H1 (cell line): ENCODE data around the gene RMND5B. TPM values are rescaled to one million over a fixed set of nuclear protein-coding genes. Genes with fewer than 3 reads are reported as not detected.
A peak's percentile ranks its signal among the peaks of the same experiment; 100 is the strongest.

ENCODE experiments used
- CTCF ChIA-PET: fragments of 300-600 bp; sonication (Branson Sonifier 250); formaldehyde crosslinking; loops from one replicate; lab custom pipeline; 2021; ENCODE audit not compliant: partially characterized antibody; lab: Charles Lee
- POLR2A ChIA-PET: fragments of 300-600 bp; sonication (Branson Sonifier 250); formaldehyde crosslinking; loops from one replicate; lab custom pipeline; 2021; ENCODE audit warnings: inconsistent platforms; ENCODE audit not compliant: partially characterized antibody; lab: Charles Lee
- DNase-seq, 2 experiments: peaks; one replicate each; pipeline versions ENCODE4 v3.0.0 to v3.0.0-alpha.2; 2010 to 2022; ENCODE audit warnings: low spot score in 2 of 2, low read depth in 1 of 2, mixed read lengths in 1 of 2
- FAIRE-seq: peaks from 2 replicates; lab custom pipeline; 2011; peaks lifted over from hg19 to GRCh38; lab: Jason Lieb, UNC
- H2AFZ ChIP-seq: 2 replicates; pipeline ENCODE4 v1.8.1; 2012; ENCODE audit warnings: low read length, inconsistent platforms
- H2AK5ac ChIP-seq: 2 replicates; pipeline ENCODE4 v1.6.1; 2013; ENCODE audit warnings: low read depth, low read length
- H2BK120ac ChIP-seq: replicated peaks from 2 replicates; pipeline ENCODE3; 2013; ENCODE audit warnings: low read depth, low read length, inconsistent platforms
- H2BK12ac ChIP-seq: 2 replicates; pipeline ENCODE4 v1.6.1; 2013; ENCODE audit warnings: low read depth, low read length
- H2BK15ac ChIP-seq: 2 replicates; pipeline ENCODE4 v1.6.1; 2013; ENCODE audit warnings: low read length
- H2BK20ac ChIP-seq: 2 replicates; pipeline ENCODE4 v1.6.1; 2013; ENCODE audit warnings: low read length
- H2BK5ac ChIP-seq: 2 replicates; pipeline ENCODE4 v1.6.1; 2013; ENCODE audit warnings: low read depth, low read length
- H3K14ac ChIP-seq: 2 replicates; pipeline ENCODE4 v1.6.1; 2013; ENCODE audit warnings: inconsistent platforms; ENCODE audit not compliant: insufficient read length
- H3K18ac ChIP-seq: 2 replicates; pipeline ENCODE4 v1.6.1; 2013; ENCODE audit warnings: low read length; ENCODE audit errors: extremely low read depth
- H3K23ac ChIP-seq: 2 replicates; pipeline ENCODE4 v1.6.1; 2013; ENCODE audit warnings: inconsistent platforms; ENCODE audit not compliant: insufficient read length
- H3K23me2 ChIP-seq: 2 replicates; pipeline ENCODE4 v1.6.1; 2013; ENCODE audit warnings: low read depth, low read length
- H3K27ac ChIP-seq: 2 replicates; pipeline ENCODE4 v1.6.1; 2011; ENCODE audit warnings: low read depth, low read length, inconsistent platforms
- H3K27me3 ChIP-seq, 4 experiments: replicated peaks in 1 of 4; 1 replicate in 1 of 4; 2 replicates in 3 of 4; pipeline versions ENCODE4 v1.6.1 to v1.8.1; 2011 to 2013; ENCODE audit warnings: low read length in 3 of 4, mild to moderate bottlenecking in 3 of 4, inconsistent platforms in 2 of 4, mixed read lengths in 2 of 4, moderate library complexity in 1 of 4; ENCODE audit not compliant: control insufficient read depth in 3 of 4, insufficient read depth in 3 of 4; ENCODE audit errors: extremely low read depth in 1 of 4
- H3K36me3 ChIP-seq, 4 experiments: 2 replicates each; pipeline versions ENCODE4 v1.6.1 to v1.8.1; 2011 to 2013; ENCODE audit warnings: mild to moderate bottlenecking in 4 of 4, low read length in 3 of 4, moderate library complexity in 2 of 4, control low read depth in 1 of 4, inconsistent platforms in 1 of 4; ENCODE audit not compliant: insufficient read depth in 4 of 4, control insufficient read depth in 2 of 4
- H3K4ac ChIP-seq: replicated peaks from 2 replicates; pipeline ENCODE3; 2013; ENCODE audit warnings: low read length, low read depth, mixed read lengths, inconsistent platforms; ENCODE audit not compliant: insufficient read length
- H3K4me1 ChIP-seq, 4 experiments: replicated peaks in 1 of 4; 1 replicate in 1 of 4; 2 replicates in 3 of 4; pipeline versions ENCODE4 v1.6.1 to v1.8.1; 2011 to 2013; ENCODE audit warnings: low read length in 3 of 4, inconsistent platforms in 2 of 4, mixed read lengths in 1 of 4; ENCODE audit not compliant: insufficient read depth in 4 of 4, control insufficient read depth in 3 of 4
- H3K4me2 ChIP-seq, 2 experiments: 2 replicates each; pipeline versions ENCODE4 v1.6.1 to v1.8.1; 2011 to 2013; ENCODE audit warnings: low read depth in 2 of 2, low read length in 2 of 2, control low read depth in 1 of 2, inconsistent platforms in 1 of 2, mild to moderate bottlenecking in 1 of 2; ENCODE audit not compliant: insufficient read depth in 1 of 2
- H3K4me3 ChIP-seq, 4 experiments: fragments of 200-600, 300-600 bp in 1 of 4; sonication (generic), shearing (Covaris generic), sonication (Bioruptor Twin) in 1 of 4; 2 replicates each; pipeline versions ENCODE4 v1.5.1 to v1.8.1; 2011 to 2016; ENCODE audit warnings: low read length in 4 of 4, low read depth in 3 of 4, control low read depth in 2 of 4, inconsistent platforms in 2 of 4, mild to moderate bottlenecking in 2 of 4, mixed read lengths in 1 of 4, moderate library complexity in 1 of 4; ENCODE audit not compliant: insufficient read depth in 2 of 4; ENCODE audit errors: extremely low read depth in 1 of 4
- H3K56ac ChIP-seq: replicated peaks from 2 replicates; pipeline ENCODE3; 2013; ENCODE audit warnings: low read depth, mild to moderate bottlenecking, mixed read lengths, low read length, inconsistent platforms; ENCODE audit not compliant: insufficient read length
- H3K79me1 ChIP-seq: 2 replicates; pipeline ENCODE4 v1.6.1; 2013; ENCODE audit warnings: low read depth, low read length, control low read depth
- H3K79me2 ChIP-seq, 2 experiments: 2 replicates each; pipeline versions ENCODE4 v1.6.1 to v1.8.1; 2012 to 2013; ENCODE audit warnings: low read length in 2 of 2, mild to moderate bottlenecking in 2 of 2, inconsistent platforms in 1 of 2; ENCODE audit not compliant: insufficient read depth in 2 of 2, control insufficient read depth in 1 of 2
- H3K9ac ChIP-seq, 4 experiments: replicated peaks in 1 of 4; 1 replicate in 1 of 4; 2 replicates in 3 of 4; pipeline versions ENCODE4 v1.6.1 to v1.8.1; 2011 to 2013; ENCODE audit warnings: low read depth in 3 of 4, low read length in 3 of 4, control low read depth in 2 of 4, mild to moderate bottlenecking in 2 of 4, moderate library complexity in 2 of 4, inconsistent platforms in 1 of 4; ENCODE audit errors: extremely low read depth in 1 of 4
- H3K9me3 ChIP-seq, 2 experiments: 2 replicates each; pipeline versions ENCODE4 v1.6.1 to v1.8.1; 2012 to 2013; ENCODE audit warnings: mild to moderate bottlenecking in 2 of 2, moderate library complexity in 2 of 2, control low read depth in 1 of 2, inconsistent platforms in 1 of 2, low read depth in 1 of 2, low read length in 1 of 2, mixed read lengths in 1 of 2; ENCODE audit not compliant: insufficient read depth in 2 of 2
- H4K20me1 ChIP-seq, 2 experiments: replicated peaks in 1 of 2; 2 replicates each; pipeline versions ENCODE3 to v1.8.1; 2011 to 2013; ENCODE audit warnings: inconsistent platforms in 2 of 2, low read length in 2 of 2, mild to moderate bottlenecking in 1 of 2; ENCODE audit not compliant: insufficient read depth in 2 of 2, control insufficient read depth in 1 of 2
- H4K5ac ChIP-seq: 2 replicates; pipeline ENCODE4 v1.6.1; 2013; ENCODE audit warnings: low read length, low read depth, mixed read lengths, inconsistent platforms; ENCODE audit not compliant: insufficient read length
- H4K8ac ChIP-seq: 2 replicates; pipeline ENCODE4 v1.8.0; 2013; ENCODE audit warnings: mild to moderate bottlenecking, moderate library complexity, low read length, inconsistent platforms; ENCODE audit not compliant: insufficient read depth; ENCODE audit errors: extremely low read depth
- H4K91ac ChIP-seq: replicated peaks from 2 replicates; pipeline ENCODE3; 2013; ENCODE audit warnings: low read length, mixed read lengths, inconsistent platforms; ENCODE audit not compliant: insufficient read length
- BCL11A ChIP-seq, 2 experiments: IDR thresholded peaks; one replicate each; pipeline ENCODE4 v1.6.1; 2011; ENCODE audit warnings: low read depth in 2 of 2, low read length in 2 of 2, mild to moderate bottlenecking in 2 of 2
- GTF2F1 ChIP-seq: IDR thresholded peaks from 2 replicates; pipeline ENCODE4 v1.6.1; 2012; ENCODE audit warnings: low read depth, low read length, improper control_type of control experiment, borderline replicate concordance
- HDAC6 ChIP-seq: IDR thresholded peaks from one replicate; pipeline ENCODE4 v1.7.1; 2012; ENCODE audit warnings: low read depth, mild to moderate bottlenecking, inconsistent platforms, low read length, moderate library complexity
- JUND ChIP-seq: IDR thresholded peaks from 2 replicates; pipeline ENCODE4 v1.6.1; 2011; ENCODE audit warnings: mild to moderate bottlenecking, improper control_type of control experiment, low read length
- POLR2A ChIP-seq, 2 experiments: IDR thresholded peaks; 1 replicate in 1 of 2; 2 replicates in 1 of 2; pipeline ENCODE4 v1.6.1; 2011; ENCODE audit warnings: low read depth in 2 of 2, low read length in 2 of 2, mild to moderate bottlenecking in 2 of 2; ENCODE audit errors: control extremely low read depth in 1 of 2
- POLR2AphosphoS5 ChIP-seq: IDR thresholded peaks from 2 replicates; pipeline ENCODE4 v1.6.1; 2011; ENCODE audit warnings: low read depth, low read length
- POU5F1 ChIP-seq: IDR thresholded peaks from 2 replicates; pipeline ENCODE4 v1.6.1; 2011; ENCODE audit warnings: low read depth, mild to moderate bottlenecking, low read length, moderate library complexity
- RBBP5 ChIP-seq: IDR thresholded peaks from 2 replicates; pipeline ENCODE4 v1.7.1; 2012; ENCODE audit warnings: low read depth, mild to moderate bottlenecking, inconsistent platforms, low read length, moderate library complexity, borderline replicate concordance
- SAP30 ChIP-seq: fragments of 300-600 bp; sonication (generic); IDR thresholded peaks from 2 replicates; pipeline ENCODE4 v1.7.1; 2012; ENCODE audit warnings: low read length, moderate library complexity, mild to moderate bottlenecking, inconsistent platforms; ENCODE audit not compliant: insufficient read depth, insufficient replicate concordance
- SIN3A ChIP-seq, 2 experiments: IDR thresholded peaks in 1 of 2; conservative IDR thresholded peaks in 1 of 2; 2 replicates each; pipeline ENCODE4 v1.6.1; 2011 to 2012; ENCODE audit warnings: low read length in 2 of 2, improper control_type of control experiment in 1 of 2, low read depth in 1 of 2, mild to moderate bottlenecking in 1 of 2
- SIRT6 ChIP-seq: IDR thresholded peaks from one replicate; pipeline ENCODE4 v1.7.1; 2012; ENCODE audit warnings: low read length, inconsistent platforms
- WGBS, 2 experiments: shearing (Covaris generic) in 1 of 2; methylation state at CpG; one replicate each; pipeline versions ENCODE4 v1.1.6 to v1.1.7; 2013 to 2015; ENCODE audit warnings: low lambda C conversion rate in 2 of 2, mixed read lengths in 2 of 2, inconsistent platforms in 1 of 2, low coverage in 1 of 2, missing lambda C conversion rate in 1 of 2; ENCODE audit not compliant: insufficient replicate concordance in 2 of 2, insufficient coverage in 1 of 2, insufficient read length in 1 of 2; ENCODE audit errors: extremely low coverage in 1 of 2, missing lambda C conversion rate in 1 of 2; 5-methylcytosine and 5-hydroxymethylcytosine counted together
- polyA plus RNA-seq, 7 experiments: library from polyadenylated mRNA; depleted of rRNA in 3 of 7; stranded (reverse) in 5 of 7; unstranded in 2 of 7; fragments of >200 nt in 5 of 7; fragments of 200-250 nt in 2 of 7; gene quantifications; 1 replicate in 5 of 7; 2 replicates in 1 of 7; 4 replicates in 1 of 7; pipeline versions ENCODE4 v1.2.1 to v1.2.3, GENCODE V29; 2011 to 2013; ENCODE audit warnings: missing spikeins in 2 of 7, mixed read lengths in 2 of 7
- total RNA-seq: library from RNA; stranded (reverse); fragmentation: NEBNext Ultra II Directional; extraction: Animal tissue kit (Norgen Biotek cat#: 25700); gene quantifications from 2 replicates; pipeline ENCODE4 v1.2.1, GENCODE V29; 2021

The RMND5B gene
- total and polyA plus RNA-seq, 2 of the 8 experiments (the other 6 are each of a cell fraction or from before 2014, with no cell fraction given), result 75.9 to 90.2 TPM

DNA sequence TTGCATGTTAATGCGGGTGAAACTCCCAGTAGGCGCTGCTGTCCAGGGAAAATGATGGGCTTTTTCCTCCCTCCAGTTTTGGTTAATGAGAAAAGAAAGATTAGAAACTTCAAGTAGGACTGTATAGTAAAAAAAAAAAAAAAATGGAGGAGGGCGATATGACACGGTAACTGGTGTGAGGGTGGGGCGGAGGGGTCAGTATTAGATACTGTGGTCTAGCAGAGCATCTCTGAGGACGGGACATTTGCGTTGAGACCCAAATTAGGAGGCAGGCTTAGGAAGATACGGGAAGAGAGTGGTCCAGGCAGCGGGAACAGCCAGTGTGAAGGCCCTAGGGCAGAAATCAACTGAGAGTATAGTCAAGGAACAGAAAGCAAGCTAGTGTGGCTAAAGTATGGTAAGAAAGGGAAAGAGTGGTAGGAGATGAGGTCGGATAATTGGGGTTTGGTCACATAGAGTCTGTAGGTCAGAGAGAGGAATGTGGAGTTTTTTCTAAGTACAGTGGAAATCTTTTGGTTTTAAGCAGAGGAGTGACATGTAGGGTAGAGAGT lies 707 bp downstream of the RMND5B start:
- Histone ChIP-seq H4K8ac (no peak overlapping the region), H3K27ac (peak overlapping the region; percentile 86; the same call in 1 of the 2 replicates), H3K18ac (peak overlapping the region; percentile 51; the same call in 1 of the 2 replicates), H2AFZ (no peak overlapping the region), H3K9me3 (no peaks in the 10 kb centered on the region), H4K20me1 (peaks cover 0 to 11% of the 10 kb centered on the region in 2 experiments), H3K14ac (no peak overlapping the region), H3K9ac (peak overlapping the region in 3 of 4 experiments; percentile 3 to 85 (median 62); a peak in 5 of 7 replicates), H3K4ac (no peak overlapping the region), H3K79me2 (peaks cover 4 to 49% of the 10 kb centered on the region in 2 experiments; a peak in 3 of 4 replicates), H3K4me2 (peak overlapping the region; percentile 73 to 92), H3K23me2 (peaks cover 5% of the 10 kb centered on the region; the same call in 1 of the 2 replicates), H4K91ac (no peak overlapping the region), H3K79me1 (peaks cover 12% of the 10 kb centered on the region), H2BK5ac (peak overlapping the region; percentile 50), H2BK20ac (no peak overlapping the region), H3K4me1 (peaks cover 4 to 17% (median 12%) of the 10 kb centered on the region in 4 experiments), H2AK5ac (no peak overlapping the region), H2BK12ac (no peak overlapping the region; the same call in 1 of the 2 replicates), H2BK120ac (no peak overlapping the region), H4K5ac (no peak overlapping the region), H3K23ac (no peak overlapping the region), H3K4me3 (peak overlapping the region; percentile 72 to 95 (median 78)), H3K27me3 (no peaks in the 10 kb centered on the region), H2BK15ac (no peak overlapping the region), H3K56ac (peak overlapping the region; percentile 9), H3K36me3 (peaks cover 2 to 27% (median 12%) of the 10 kb centered on the region in 4 experiments; a peak in 5 of 8 replicates)
- POLR2A ChIA-PET, result interaction anchor here (1.1 to 40.7 kb wide), 6 partner anchors 15 to 85 kb away, joined by 3 to 1250 read pairs (median 60); partner anchors contain the start of genes N4BP3 and NHP2
- no peak for TF ChIP-seq GTF2F1
- TF ChIP-seq JUND, result no peak
- no peak for TF ChIP-seq BCL11A (IDR thresholded peaks at IDR 0.05; ENCODE audit: low read depth in 2 of 2, low read length in 2 of 2)
- TF ChIP-seq RBBP5, result no peak
- TF ChIP-seq POLR2AphosphoS5, result 0 out of 2 replicates have a peak, but pooled peaks have one; percentile 15
- TF ChIP-seq SIN3A (conservative IDR thresholded peaks at IDR 0.05 in 1 of 2, IDR thresholded peaks at IDR 0.05 in 1 of 2; ENCODE audit: low read depth in 1 of 2, low read length in 2 of 2), result no peak
- peak; percentile 33 for TF ChIP-seq SAP30
- no peak for TF ChIP-seq SIRT6
- no peak for TF ChIP-seq HDAC6
- no peak for TF ChIP-seq POU5F1
- TF ChIP-seq POLR2A (IDR thresholded peaks at IDR 0.05; ENCODE audit: control extremely low read depth in 1 of 2, low read depth in 2 of 2, low read length in 2 of 2), result no peak
- WGBS, 2 experiments, result 23 to 100% methylated on average over 1 to 8 of the region's 10 CpGs
- CTCF ChIA-PET, result interaction anchor here (0.9 to 9.2 kb wide), 6 partner anchors 9 to 56 kb away, joined by 3 to 125 read pairs (median 6); partner anchors contain the start of gene N4BP3
- no peak for FAIRE-seq
- DNase-seq, result no peak
